ENCODE data around the gene PDK2. TPM values are rescaled to one million over a fixed set of nuclear protein-coding genes. Genes with fewer than 3 reads are reported as not detected.

The PDK2 gene
- total and polyA plus RNA-seq, 9 of the 15 experiments (the other 6 are each of a cell fraction or from before 2014, with no cell fraction given), result 0.03 to 2.5 (median 1.4) TPM

- TF ChIP-seq E2F5 (CRISPR knock-in tag; IDR thresholded peaks at IDR 0.05) (no peak), JUN (IDR thresholded peaks at IDR 0.05; ENCODE audit: borderline replicate concordance, low read depth, low read length) (no peak), JUN (CRISPR knock-in tag; IDR thresholded peaks at IDR 0.05; ENCODE audit: borderline replicate concordance) (no peak), HCFC1 (IDR thresholded peaks at IDR 0.05; ENCODE audit: low read depth, low read length) (0 out of 2 replicates have a peak, but pooled peaks have one; percentile 11), TAL1 (IDR thresholded peaks at IDR 0.05) (no peak), ZMIZ1 (IDR thresholded peaks at IDR 0.05; ENCODE audit: low read depth in 2 of 2, low read length in 2 of 2) (no peak), ARID3B (CRISPR knock-in tag; IDR thresholded peaks at IDR 0.05; ENCODE audit: borderline replicate concordance) (no peak), SMAD4 (CRISPR knock-in tag; conservative IDR thresholded peaks at IDR 0.05) (no peak), MECOM (CRISPR knock-in tag; IDR thresholded peaks at IDR 0.05) (no peak), ZNF316 (IDR thresholded peaks at IDR 0.05) (no peak), PURB (CRISPR knock-in tag; IDR thresholded peaks at IDR 0.05; ENCODE audit: low read depth) (no peak), RBM39 (optimal IDR thresholded peaks at IDR 0.05; ENCODE audit: low read depth, low read length) (no peak), BRF2 (IDR thresholded peaks at IDR 0.05; ENCODE audit: borderline replicate concordance, insufficient read depth, insufficient read length) (no peak), ZNF217 (CRISPR knock-in tag; IDR thresholded peaks at IDR 0.05) (no peak), ZNF3 (CRISPR knock-in tag; IDR thresholded peaks at IDR 0.05) (no peak), NONO (IDR thresholded peaks at IDR 0.05; ENCODE audit: low read depth in 2 of 2, low read length in 1 of 2) (no peak), HNRNPK (IDR thresholded peaks at IDR 0.05; ENCODE audit: low read depth, low read length, poor library complexity, severe bottlenecking) (no peak), HDAC6 (IDR thresholded peaks at IDR 0.05; ENCODE audit: low read depth, low read length) (no peak), ZNF445 (CRISPR knock-in tag; IDR thresholded peaks at IDR 0.05; ENCODE audit: low read depth) (no peak), HMG20B (CRISPR knock-in tag; IDR thresholded peaks at IDR 0.05) (no peak)
Observed at GRCh38 chr17:50087246-50087911, 7.8 kb upstream of the PDK2 start (continued).

Measured in K562 (cell line).